HCT116 (cell line): ENCODE results near the gene ADARB1. TPM values are rescaled to one million over a fixed set of nuclear protein-coding genes. Genes with fewer than 3 reads are reported as not detected.

Experiments used
- ATAC-seq: fragments of 200-7000 bp; cut with Tn5 transposase; 2 replicates; pipeline ENCODE4 v1.9.1; 2020; ENCODE audit warnings: mild to moderate bottlenecking, moderate library complexity
- BruUV-seq: library from RNA; stranded (reverse); fragments of 400-500 nt; replicated peaks from 2 replicates; lab custom pipeline; 2021; lab: Mats Ljungman, UMichigan
- CTCF ChIA-PET: fragments of 300-600 bp; sonication (Branson Sonifier 250); formaldehyde crosslinking; loops from one replicate; lab custom pipeline; 2021; ENCODE audit warnings: antibody characterized with exemption; lab: Charles Lee
- POLR2A ChIA-PET: fragments of 300-600, 350-600 bp; sonication (Branson Sonifier 250); formaldehyde crosslinking; loops from one replicate; lab custom pipeline; 2021; ENCODE audit warnings: antibody characterized with exemption; lab: Charles Lee
- RAD21 ChIA-PET, 2 experiments: fragments of 300-600 bp; sonication (Branson Sonifier 250); formaldehyde crosslinking; loops; one replicate each; lab custom pipeline; 2023; ENCODE audit warnings: low total read pairs in 2 of 2; ENCODE audit not compliant: uncharacterized antibody in 2 of 2, unreplicated experiment in 2 of 2, low non-redundant PET in 1 of 2; lab: Charles Lee
- DNase-seq: peaks from one replicate; pipeline ENCODE4 v3.0.0-alpha.2; 2010; ENCODE audit warnings: low read depth, low spot score
- H2AFZ ChIP-seq: fragments of 200-600 bp; shearing (Covaris generic), sonication (generic); 2 replicates; pipeline ENCODE4 v1.6.1; 2017; ENCODE audit warnings: low read depth, mixed run types, mixed read lengths, antibody characterized with exemption, low read length; ENCODE audit not compliant: poor library complexity, severe bottlenecking
- H3K27ac ChIP-seq: 2 replicates; pipeline ENCODE4 v1.5.1; 2012; ENCODE audit warnings: low read depth, low read length
- H3K27me3 ChIP-seq: fragments of 200-600 bp; sonication (generic); 2 replicates; pipeline ENCODE4 v1.6.1; 2016; ENCODE audit warnings: mixed run types, low read length, mixed read lengths; ENCODE audit not compliant: insufficient read depth
- H3K36me3 ChIP-seq, 2 experiments: fragments of 200-500 bp in 1 of 2; fragments of 200-600 bp in 1 of 2; sonication (Bioruptor generic) in 1 of 2; sonication (generic) in 1 of 2; 2 replicates each; pipeline versions ENCODE4 v1.5.1 to v1.6.1; 2014 to 2016; ENCODE audit warnings: low read length in 2 of 2, inconsistent platforms in 1 of 2, mixed read lengths in 1 of 2, mixed run types in 1 of 2; ENCODE audit not compliant: insufficient read depth in 2 of 2, control insufficient read depth in 1 of 2
- H3K4me1 ChIP-seq, 2 experiments: fragments of 200-600 bp in 1 of 2; sonication (generic) in 1 of 2; 2 replicates each; pipeline versions ENCODE4 v1.5.1 to v1.6.1; 2012 to 2017; ENCODE audit warnings: low read length in 2 of 2, inconsistent platforms in 1 of 2, mild to moderate bottlenecking in 1 of 2, mixed read lengths in 1 of 2, mixed run types in 1 of 2, moderate library complexity in 1 of 2; ENCODE audit not compliant: insufficient read depth in 2 of 2, control insufficient read depth in 1 of 2
- H3K4me2 ChIP-seq: fragments of 200-600 bp; sonication (generic); 2 replicates; pipeline ENCODE4 v1.6.1; 2017; ENCODE audit warnings: mixed run types, low read length, mixed read lengths
- H3K4me3 ChIP-seq, 2 experiments: fragments of 200-600 bp in 1 of 2; sonication (generic) in 1 of 2; replicated peaks in 1 of 2; 2 replicates each; pipeline ENCODE4 v1.5.1; 2011 to 2016; ENCODE audit warnings: low read length in 2 of 2, control low read depth in 1 of 2, low read depth in 1 of 2, mild to moderate bottlenecking in 1 of 2, mixed read lengths in 1 of 2, mixed run types in 1 of 2
- H3K79me2 ChIP-seq: fragments of 200-600 bp; sonication (generic); 2 replicates; pipeline ENCODE4 v1.6.1; 2017; ENCODE audit warnings: mild to moderate bottlenecking, mixed run types, low read length, moderate library complexity, mixed read lengths; ENCODE audit not compliant: insufficient read depth
- H3K9ac ChIP-seq: fragments of 200-600 bp; sonication (generic); 2 replicates; pipeline ENCODE4 v1.6.1; 2016; ENCODE audit warnings: low read length, mixed read lengths
- H3K9me2 ChIP-seq: fragments of 200-600 bp; sonication (generic), shearing (Covaris generic); 2 replicates; pipeline ENCODE4 v1.6.1; 2017; ENCODE audit warnings: mixed run types, mild to moderate bottlenecking, moderate library complexity; ENCODE audit not compliant: insufficient read depth
- H3K9me3 ChIP-seq, 2 experiments: fragments of 200-500 bp in 1 of 2; fragments of 200-600 bp in 1 of 2; sonication (Bioruptor generic) in 1 of 2; sonication (generic) in 1 of 2; 2 replicates each; pipeline ENCODE4 v1.6.1; 2014 to 2017; ENCODE audit warnings: low read length in 2 of 2, mixed read lengths in 2 of 2, inconsistent platforms in 1 of 2, low read depth in 1 of 2, mild to moderate bottlenecking in 1 of 2, mixed run types in 1 of 2, moderate library complexity in 1 of 2; ENCODE audit not compliant: control insufficient read depth in 1 of 2, insufficient read depth in 1 of 2
- H4K20me1 ChIP-seq: fragments of 200-600 bp; sonication (generic), shearing (Covaris generic); 2 replicates; pipeline ENCODE4 v1.6.1; 2017; ENCODE audit warnings: mixed run types, mild to moderate bottlenecking, moderate library complexity; ENCODE audit not compliant: insufficient read depth
- ATF3 ChIP-seq: IDR thresholded peaks from 2 replicates; pipeline ENCODE4 v1.6.1; 2012
- CBX3 ChIP-seq: IDR thresholded peaks from 2 replicates; pipeline ENCODE4 v1.6.1; 2012; ENCODE audit warnings: low read depth
- CEBPB ChIP-seq: IDR thresholded peaks from 2 replicates; pipeline ENCODE4 v1.6.1; 2012; ENCODE audit warnings: low read depth
- CTCF ChIP-seq, 3 experiments: fragments of 200-600 bp in 1 of 3; sonication (generic) in 1 of 3; IDR thresholded peaks in 2 of 3; conservative IDR thresholded peaks in 1 of 3; 2 replicates each; pipeline ENCODE4 v1.5.1; 2012 to 2017; ENCODE audit warnings: low read depth in 2 of 3, low read length in 2 of 3, antibody characterized with exemption in 1 of 3, borderline replicate concordance in 1 of 3, control low read depth in 1 of 3, mild to moderate bottlenecking in 1 of 3, mixed read lengths in 1 of 3, mixed run types in 1 of 3, moderate library complexity in 1 of 3; ENCODE audit not compliant: insufficient read depth in 1 of 3
- ELF1 ChIP-seq: IDR thresholded peaks from 2 replicates; pipeline ENCODE4 v1.6.1; 2012; ENCODE audit warnings: low read depth, borderline replicate concordance
- EZH2 ChIP-seq: fragments of 200-600 bp; sonication (generic); IDR thresholded peaks from 2 replicates; pipeline ENCODE4 v1.6.1; 2017; ENCODE audit warnings: antibody characterized with exemption, mixed run types
- FOSL1 ChIP-seq: IDR thresholded peaks from 2 replicates; pipeline ENCODE4 v1.6.1; 2012; ENCODE audit warnings: low read depth
- JUND ChIP-seq: IDR thresholded peaks from 2 replicates; pipeline ENCODE4 v1.6.1; 2012
- POLR2A ChIP-seq: IDR thresholded peaks from 2 replicates; pipeline ENCODE4 v1.7.0; 2011; ENCODE audit warnings: borderline replicate concordance; ENCODE audit not compliant: insufficient read depth, insufficient read length; ENCODE audit errors: extremely low read depth
- RAD21 ChIP-seq: IDR thresholded peaks from 2 replicates; pipeline ENCODE4 v1.6.1; 2012; ENCODE audit warnings: low read depth, mild to moderate bottlenecking
- SP1 ChIP-seq: IDR thresholded peaks from 2 replicates; pipeline ENCODE4 v1.6.1; 2012; ENCODE audit warnings: low read depth
- SRF ChIP-seq: IDR thresholded peaks from 2 replicates; pipeline ENCODE4 v1.6.1; 2012; ENCODE audit warnings: low read depth
- TCF7L2 ChIP-seq: IDR thresholded peaks from 2 replicates; pipeline ENCODE4 v1.7.0; 2011; ENCODE audit warnings: borderline replicate concordance, inconsistent platforms; ENCODE audit not compliant: insufficient read depth, insufficient read length; ENCODE audit errors: extremely low read depth
- YY1 ChIP-seq: IDR thresholded peaks from 2 replicates; pipeline ENCODE4 v1.6.1; 2011; ENCODE audit warnings: low read length, low read depth, moderate library complexity, mild to moderate bottlenecking; ENCODE audit not compliant: insufficient replicate concordance; ENCODE audit errors: extremely low read depth
- intact Hi-C: fragments of 100-400 bp; cut with micrococcal nuclease; formaldehyde crosslinking; loops from 2 replicates; pipeline ENCODE4 v1.10.0; 2022
- total RNA-seq: library from RNA; stranded (reverse); gene quantifications from one replicate; pipeline ENCODE4 v1.2.1, GENCODE V29; 2021; ENCODE audit not compliant: unreplicated experiment
- TF ChIP-seq, protein P1 (sequence below): IDR thresholded peaks from 2 replicates; pipeline ENCODE4 v1.6.1; 2011; ENCODE audit warnings: mild to moderate bottlenecking, low read length, moderate library complexity; ENCODE audit not compliant: insufficient replicate concordance; ENCODE audit errors: extremely low read depth

ADARB1 gene
- total RNA-seq, 1 experiment from 2014 or later = 13.5 TPM

- TF ChIP-seq, protein P1, sequence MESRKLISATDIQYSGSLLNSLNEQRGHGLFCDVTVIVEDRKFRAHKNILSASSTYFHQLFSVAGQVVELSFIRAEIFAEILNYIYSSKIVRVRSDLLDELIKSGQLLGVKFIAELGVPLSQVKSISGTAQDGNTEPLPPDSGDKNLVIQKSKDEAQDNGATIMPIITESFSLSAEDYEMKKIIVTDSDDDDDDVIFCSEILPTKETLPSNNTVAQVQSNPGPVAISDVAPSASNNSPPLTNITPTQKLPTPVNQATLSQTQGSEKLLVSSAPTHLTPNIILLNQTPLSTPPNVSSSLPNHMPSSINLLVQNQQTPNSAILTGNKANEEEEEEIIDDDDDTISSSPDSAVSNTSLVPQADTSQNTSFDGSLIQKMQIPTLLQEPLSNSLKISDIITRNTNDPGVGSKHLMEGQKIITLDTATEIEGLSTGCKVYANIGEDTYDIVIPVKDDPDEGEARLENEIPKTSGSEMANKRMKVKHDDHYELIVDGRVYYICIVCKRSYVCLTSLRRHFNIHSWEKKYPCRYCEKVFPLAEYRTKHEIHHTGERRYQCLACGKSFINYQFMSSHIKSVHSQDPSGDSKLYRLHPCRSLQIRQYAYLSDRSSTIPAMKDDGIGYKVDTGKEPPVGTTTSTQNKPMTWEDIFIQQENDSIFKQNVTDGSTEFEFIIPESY = no peak
- TF ChIP-seq YY1 (no peak), RAD21 (peak; percentile 21; the same call in 1 of the 2 replicates), ELF1 (no peak), CEBPB (no peak), JUND (no peak), POLR2A (no peak), SP1 (no peak; the same call in 1 of the 2 replicates), CTCF (IDR thresholded peaks at IDR 0.05 in 2 of 3, conservative IDR thresholded peaks at IDR 0.05 in 1 of 3; ENCODE audit: borderline replicate concordance in 1 of 3, insufficient read depth in 1 of 3, low read depth in 2 of 3, low read length in 2 of 3) (peak in 2 of 3 experiments; percentile 48 to 51; a peak in 3 of 6 replicates)
Measured at GRCh38 chr21:45102391-45102932, 28.1 kb downstream of the ADARB1 start (continued).

- no peak for ATAC-seq
- TF ChIP-seq RAD21 (no peak), FOSL1 (no peak), CEBPB (no peak), SP1 (no peak), EZH2 (no peak), JUND (no peak), YY1 (no peak), ATF3 (no peak), CBX3 (no peak), TCF7L2 (no peak), SRF (no peak), ELF1 (no peak)
- TF ChIP-seq, protein P1 = no peak
Measured at GRCh38 chr21:45103971-45104520, 29.7 kb downstream of the ADARB1 start.

More at GRCh38 chr21:45103971-45104520, 29.7 kb downstream of the ADARB1 start:
- Histone ChIP-seq H3K9ac (no peak overlapping the region), H3K79me2 (peaks cover 9% of the 10 kb centered on the region; the same call in 1 of the 2 replicates), H3K4me1 (peaks cover 21 to 25% of the 10 kb centered on the region in 2 experiments), H2AFZ (no peak overlapping the region), H3K9me2 (no peaks in the 10 kb centered on the region), H3K27me3 (no peaks in the 10 kb centered on the region), H4K20me1 (no peaks in the 10 kb centered on the region), H3K4me3 (no peak overlapping the region), H3K4me2 (0 out of 2 replicates have a peak overlapping the region, but pooled peaks have one; percentile 6), H3K27ac (no peak overlapping the region), H3K36me3 (no peaks in the 10 kb centered on the region), H3K9me3 (no peaks in the 10 kb centered on the region)
- intact Hi-C loops = no loop called here
- ChIA-PET CTCF (interaction anchor here (2.2 kb wide), 1 partner anchor 24 kb away, joined by 14 read pairs; no protein-coding TSS in a partner anchor), POLR2A (no interaction called here), RAD21 (no interaction called here)
- DNase-seq = no peak
- BruUV-seq = no TSS peak
